22Rv1 (cell line): ENCODE results near the gene CDCA3.

Source experiments
- ZFX ChIP-seq: fragments of 450-650 bp; IDR thresholded peaks from 2 replicates; pipeline ENCODE4 v1.6.1; 2017; ENCODE audit warnings: antibody characterized with exemption, borderline replicate concordance
- TF ChIP-seq, protein P1 (sequence below): fragments of 450-650 bp; IDR thresholded peaks from 2 replicates; pipeline ENCODE4 v1.5.1; 2017; ENCODE audit warnings: mild to moderate bottlenecking

GRCh38 chr12:6888360-6888759, 37.3 kb upstream of the CDCA3 start:
- TF ChIP-seq, protein P1, sequence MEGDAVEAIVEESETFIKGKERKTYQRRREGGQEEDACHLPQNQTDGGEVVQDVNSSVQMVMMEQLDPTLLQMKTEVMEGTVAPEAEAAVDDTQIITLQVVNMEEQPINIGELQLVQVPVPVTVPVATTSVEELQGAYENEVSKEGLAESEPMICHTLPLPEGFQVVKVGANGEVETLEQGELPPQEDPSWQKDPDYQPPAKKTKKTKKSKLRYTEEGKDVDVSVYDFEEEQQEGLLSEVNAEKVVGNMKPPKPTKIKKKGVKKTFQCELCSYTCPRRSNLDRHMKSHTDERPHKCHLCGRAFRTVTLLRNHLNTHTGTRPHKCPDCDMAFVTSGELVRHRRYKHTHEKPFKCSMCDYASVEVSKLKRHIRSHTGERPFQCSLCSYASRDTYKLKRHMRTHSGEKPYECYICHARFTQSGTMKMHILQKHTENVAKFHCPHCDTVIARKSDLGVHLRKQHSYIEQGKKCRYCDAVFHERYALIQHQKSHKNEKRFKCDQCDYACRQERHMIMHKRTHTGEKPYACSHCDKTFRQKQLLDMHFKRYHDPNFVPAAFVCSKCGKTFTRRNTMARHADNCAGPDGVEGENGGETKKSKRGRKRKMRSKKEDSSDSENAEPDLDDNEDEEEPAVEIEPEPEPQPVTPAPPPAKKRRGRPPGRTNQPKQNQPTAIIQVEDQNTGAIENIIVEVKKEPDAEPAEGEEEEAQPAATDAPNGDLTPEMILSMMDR: no peak
- no peak for TF ChIP-seq ZFX
